Measurements from ENCODE around the gene MYBPHL. TPM values are rescaled to one million over a fixed set of nuclear protein-coding genes. Genes with fewer than 3 reads are reported as not detected.

Gene MYBPHL
- total and polyA plus RNA-seq, 2 experiments from 2014 or later: not detected

- H3K9me3 ChIP-seq (ENCODE audit: low read depth): no peaks in the 10 kb centered on the region
- no peak for DNase-seq (ENCODE audit: low read depth in 1 of 2, low spot score in 1 of 2)
- no peaks in the 10 kb centered on the region for H3K4me1 ChIP-seq (ENCODE audit: low read depth)
- H3K36me3 ChIP-seq: peaks cover 39% of the 10 kb centered on the region
- TF ChIP-seq CTCF (IDR thresholded peaks at IDR 0.05; ENCODE audit: low read depth, low read length): no peak
- no peak overlapping the region for H3K27ac ChIP-seq
- H3K4me3 ChIP-seq: no peak overlapping the region
- no peaks in the 10 kb centered on the region for H3K27me3 ChIP-seq
Observed at GRCh38 chr1:109335091-109335490, 28.3 kb upstream of the MYBPHL start.

GRCh38 chr1:109331113-109331512 is 24.3 kb upstream of the MYBPHL start:
- Histone ChIP-seq H3K4me3 (no peak overlapping the region), H3K27ac (no peak overlapping the region), H3K27me3 (no peaks in the 10 kb centered on the region), H3K36me3 (peaks cover 49% of the 10 kb centered on the region), H3K4me1 (ENCODE audit: low read depth) (no peaks in the 10 kb centered on the region), H3K9me3 (ENCODE audit: low read depth) (no peaks in the 10 kb centered on the region)
- no peak for DNase-seq (ENCODE audit: low read depth in 1 of 2, low spot score in 1 of 2)
- no peak for TF ChIP-seq CTCF (IDR thresholded peaks at IDR 0.05; ENCODE audit: low read depth, low read length)

GRCh38 chr1:109327285-109327684 is 20.5 kb upstream of the MYBPHL start:
- H3K9me3 ChIP-seq (ENCODE audit: low read depth): no peaks in the 10 kb centered on the region
- no peak overlapping the region for H3K4me3 ChIP-seq
- H3K27me3 ChIP-seq: no peaks in the 10 kb centered on the region
- no peak for TF ChIP-seq CTCF (IDR thresholded peaks at IDR 0.05; ENCODE audit: low read depth, low read length)
- H3K36me3 ChIP-seq: peaks cover 50% of the 10 kb centered on the region
- no peak overlapping the region for H3K27ac ChIP-seq
- H3K4me1 ChIP-seq (ENCODE audit: low read depth): no peaks in the 10 kb centered on the region
- DNase-seq (ENCODE audit: low read depth in 1 of 2, low spot score in 1 of 2): peak in 1 of 2 donors; percentile 44

GRCh38 chr1:109322974-109323373 is 16.2 kb upstream of the MYBPHL start:
- Histone ChIP-seq H3K4me3 (no peak overlapping the region), H3K36me3 (peaks cover 57% of the 10 kb centered on the region), H3K9me3 (ENCODE audit: low read depth) (no peaks in the 10 kb centered on the region), H3K4me1 (ENCODE audit: low read depth) (no peaks in the 10 kb centered on the region), H3K27me3 (no peaks in the 10 kb centered on the region), H3K27ac (no peak overlapping the region)
- DNase-seq (ENCODE audit: low read depth in 1 of 2, low spot score in 1 of 2): no peak
- no peak for TF ChIP-seq CTCF (IDR thresholded peaks at IDR 0.05; ENCODE audit: low read depth, low read length)

GRCh38 chr1:109319114-109319513 is 12.3 kb upstream of the MYBPHL start:
- DNase-seq (ENCODE audit: low read depth in 1 of 2, low spot score in 1 of 2): no peak

More at GRCh38 chr1:109319114-109319513, 12.3 kb upstream of the MYBPHL start:
- Histone ChIP-seq H3K4me1 (ENCODE audit: low read depth) (peaks cover 5% of the 10 kb centered on the region), H3K27me3 (no peaks in the 10 kb centered on the region), H3K9me3 (ENCODE audit: low read depth) (no peaks in the 10 kb centered on the region), H3K27ac (no peak overlapping the region), H3K4me3 (no peak overlapping the region), H3K36me3 (peaks cover 48% of the 10 kb centered on the region)
- TF ChIP-seq CTCF (IDR thresholded peaks at IDR 0.05; ENCODE audit: low read depth, low read length): no peak
